Lung (tissue), 16 donors: ENCODE results near the gene TDP2. TPM values are rescaled to one million over a fixed set of nuclear protein-coding genes. Genes with fewer than 3 reads are reported as not detected.

Source experiments
- ATAC-seq: fragments of 200-7000 bp; cut with Tn5 transposase; one replicate; pipeline ENCODE4 v1.9.1; 2020; ENCODE audit warnings: moderate number of reproducible peaks; ENCODE audit not compliant: insufficient read depth, low FRiP score
- DNase-seq, 3 donors: peaks; one replicate each; pipeline ENCODE4 v3.0.0-alpha.2; 2013 to 2017
- H3K27ac ChIP-seq, 2 donors: one replicate each; pipeline ENCODE4 v1.5.1; 2013; ENCODE audit warnings: mild to moderate bottlenecking in 2 of 2, moderate library complexity in 2 of 2, control low read depth in 1 of 2, inconsistent platforms in 1 of 2, low read depth in 1 of 2, low read length in 1 of 2
- H3K27me3 ChIP-seq, 3 donors: one replicate each; pipeline ENCODE4 v1.5.1; 2013; ENCODE audit warnings: low read length in 2 of 3; ENCODE audit not compliant: control insufficient read depth in 3 of 3, insufficient read depth in 3 of 3
- H3K36me3 ChIP-seq, 4 donors: one replicate each; pipeline ENCODE4 v1.5.1; 2013; ENCODE audit warnings: low read length in 4 of 4, mild to moderate bottlenecking in 1 of 4, moderate library complexity in 1 of 4; ENCODE audit not compliant: control insufficient read depth in 4 of 4, insufficient read depth in 4 of 4
- H3K4me1 ChIP-seq, 5 donors: one replicate each; pipeline ENCODE4 v1.5.1; 2013; ENCODE audit warnings: low read length in 5 of 5, mild to moderate bottlenecking in 2 of 5, moderate library complexity in 1 of 5; ENCODE audit not compliant: control insufficient read depth in 5 of 5, insufficient read depth in 5 of 5
- H3K4me3 ChIP-seq: one replicate; pipeline ENCODE4 v1.5.1; 2013; ENCODE audit warnings: mild to moderate bottlenecking, control low read depth, moderate library complexity
- H3K9ac ChIP-seq, 2 donors: one replicate each; pipeline ENCODE4 v1.5.1; 2013; ENCODE audit warnings: low read length in 2 of 2, control low read depth in 1 of 2; ENCODE audit not compliant: insufficient read depth in 1 of 2
- H3K9me3 ChIP-seq, 4 donors: one replicate each; pipeline ENCODE4 v1.5.1; 2013; ENCODE audit warnings: low read length in 3 of 4, mild to moderate bottlenecking in 1 of 4, moderate library complexity in 1 of 4; ENCODE audit not compliant: control insufficient read depth in 4 of 4, insufficient read depth in 3 of 4
- CTCF ChIP-seq: IDR thresholded peaks from 2 replicates; pipeline ENCODE4 v1.5.1; 2012; ENCODE audit warnings: mild to moderate bottlenecking; ENCODE audit errors: control extremely low read depth, extremely low read depth
- WGBS, 2 donors: extraction: QIAGEN DNeasy Blood & Tissue Kit; methylation state at CpG; one replicate each; pipeline ENCODE4 v1.1.7; 2013; 5-methylcytosine and 5-hydroxymethylcytosine counted together
- long read RNA-seq, 5 donors: transcript quantifications; one replicate each; lab custom pipeline, GENCODE V29; 2026
- polyA plus RNA-seq, 2 donors: library from polyadenylated mRNA; stranded (reverse); fragments of 200-250 nt; gene quantifications; one replicate each; pipeline ENCODE4 v1.2.1, GENCODE V29; 2013
- total RNA-seq, 2 donors: library from RNA; depleted of rRNA in 1 of 2; stranded (reverse); fragments of >200 nt in 1 of 2; gene quantifications; one replicate each; pipeline ENCODE4 v1.2.1, GENCODE V29; 2014 to 2021
- donor health status: control.
- donor health status: control.
- donor health status: Bipolar disorder and iron deficiency.
- donor health status: healthy.
- donor health status: DM: yes; HTN: yes; CAD: no.

Gene TDP2
- 10 to 100 TPM; 36.8 to 56.8 TPM for total RNA-seq
- polyA plus RNA-seq = 10 to 100 TPM; 40.7 to 42.9 TPM
- long read RNA-seq, donor 1, transcript TDP2-202 (7 exons, 2,071 nt) = major isoform, 6 of 8 reads
- long read RNA-seq, donor 1, partial matches to known transcripts = 0 of 8 reads
- long read RNA-seq, donor 1, other reads (novel, unspliced or antisense) = 0 of 8 reads
- long read RNA-seq, donor 2, partial matches to known transcripts = 0 of 2 reads
- long read RNA-seq, donor 2, other reads (novel, unspliced or antisense) = 0 of 2 reads
- long read RNA-seq, donor 3, transcript TDP2-202 (7 exons, 2,071 nt) = major isoform, 7 of 7 reads
- long read RNA-seq, donor 3, partial matches to known transcripts = 0 of 7 reads
- long read RNA-seq, donor 3, other reads (novel, unspliced or antisense) = 0 of 7 reads
- long read RNA-seq, donor 4, partial matches to known transcripts = 6 of 11 reads
- long read RNA-seq, donor 4, other reads (novel, unspliced or antisense) = 0 of 11 reads
- long read RNA-seq, donor 5, transcript TDP2-202 (7 exons, 2,071 nt) = major isoform, 14 of 41 reads
- long read RNA-seq, donor 5, partial matches to known transcripts = 24 of 41 reads
- long read RNA-seq, donor 5, other reads (novel, unspliced or antisense) = 0 of 41 reads

- ATAC-seq (peak; percentile 97), DNase-seq (peak; percentile 98 to 99 (median 98))
- H3K9ac ChIP-seq = peak within 1 kb of the TSS; percentile 92 to 97
Observed at GRCh38 chr6:24666641-24667377, at the start of gene TDP2, which contains the start of gene ACOT13. Gene TDP2 (minus strand): TSS chr6:24666899. CDS start chr6:24666862, 37 bp downstream. Gene ACOT13 (plus strand): TSS chr6:24667077. CDS start chr6:24667264, 187 bp downstream.

GRCh38 chr6:24710519-24711303 is 44.0 kb upstream of the TDP2 start:
- Histone ChIP-seq H3K27me3 (no peaks in the 10 kb centered on the region), H3K36me3 (peaks cover 23 to 57% (median 42%) of the 10 kb centered on the region in 4 donors), H3K27ac (no peak overlapping the region), H3K4me1 (peaks cover 0 to 11% (median 3%) of the 10 kb centered on the region in 5 donors), H3K9me3 (no peaks in the 10 kb centered on the region), H3K4me3 (no peak overlapping the region), H3K9ac (no peak overlapping the region)
- no peak for DNase-seq
- WGBS, 2 donors = 94 to 97% methylated on average over 10 of the region's 10 CpGs
- ATAC-seq = no peak
- TF ChIP-seq CTCF = no peak

More at GRCh38 chr6:24666641-24667377, at the start of gene TDP2, which contains the start of gene ACOT13:
- Histone ChIP-seq H3K36me3 (peaks cover 5 to 11% (median 10%) of the 10 kb centered on the region in 4 donors), H3K4me3 (peak within 1 kb of the TSS; percentile 70), H3K9me3 (peaks cover 0 to 3% (median 0%) of the 10 kb centered on the region in 4 donors), H3K4me1 (peaks cover 3 to 27% (median 10%) of the 10 kb centered on the region in 5 donors), H3K27me3 (no peaks in the 10 kb centered on the region), H3K27ac (peak within 1 kb of the TSS; percentile 89 to 97)
- 0% methylated on average over 62 of the region's 62 CpGs for WGBS, 2 donors
- no peak for TF ChIP-seq CTCF

GRCh38 chr6:24709014-24709711 is 42.5 kb upstream of the TDP2 start:
- DNase-seq = no peak
- no peak overlapping the region for H3K27ac ChIP-seq

More at GRCh38 chr6:24709014-24709711, 42.5 kb upstream of the TDP2 start:
- 85 to 89% methylated on average over 4 of the region's 4 CpGs for WGBS, 2 donors
- Histone ChIP-seq H3K4me1 (peaks cover 0 to 4% (median 0%) of the 10 kb centered on the region in 5 donors), H3K36me3 (peaks cover 28 to 69% (median 45%) of the 10 kb centered on the region in 4 donors), H3K9me3 (no peaks in the 10 kb centered on the region), H3K9ac (no peak overlapping the region), H3K27me3 (no peaks in the 10 kb centered on the region), H3K4me3 (no peak overlapping the region)
- no peak for ATAC-seq
- TF ChIP-seq CTCF = no peak
